Measurements from ENCODE around the gene CLDN18. TPM values are rescaled to one million over a fixed set of nuclear protein-coding genes. Genes with fewer than 3 reads are reported as not detected.

CLDN18 gene
- total and polyA plus RNA-seq, 9 of the 15 experiments (the other 6 are each of a cell fraction or from before 2014, with no cell fraction given), result 0.11 TPM; not detected in 8

DNA sequence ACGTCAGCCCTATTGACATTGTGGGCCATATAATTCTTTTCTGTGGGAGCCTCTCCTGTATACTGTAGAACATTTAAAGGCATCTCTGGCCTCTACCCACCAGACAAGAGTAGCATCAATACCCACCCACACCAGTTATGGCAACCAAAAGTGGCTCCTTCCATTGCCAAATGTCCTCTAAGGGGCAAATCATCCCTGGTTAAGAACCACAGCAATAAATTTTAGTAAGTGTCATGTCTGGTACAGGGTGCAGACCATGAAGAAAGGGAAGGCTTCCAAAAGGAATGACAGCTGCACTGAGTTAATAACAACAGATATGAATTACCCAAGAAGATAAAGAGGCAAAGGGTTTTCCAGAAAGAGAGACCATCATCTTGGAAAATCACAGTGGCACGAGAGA lies 6.9 kb upstream of the CLDN18 start:
- H3K27ac ChIP-seq (ENCODE audit: extremely low read depth, low read depth, low read length), result no peak overlapping the region
- no peaks in the 10 kb centered on the region for H3K36me3 ChIP-seq (ENCODE audit: control insufficient read depth, insufficient read depth, low read length)
- no TSS peak for BruUV-seq (replicated peaks)
- H4K20me1 ChIP-seq (replicated peaks; ENCODE audit: control insufficient read depth, insufficient read depth, low read length), result no peaks in the 10 kb centered on the region
- DNase-seq (ENCODE audit: extremely low read depth in 1 of 4, low spot score in 3 of 4), result no peak
- no peak overlapping the region for H3K9ac ChIP-seq (ENCODE audit: insufficient read depth in 1 of 2, low read depth in 2 of 2, low read length in 2 of 2)
- no peak overlapping the region for H3K4me2 ChIP-seq (ENCODE audit: insufficient read depth, low read length)
- FAIRE-seq, result no peak
- ChIA-PET CTCF (ENCODE audit: low intra/inter-chr PET ratio) (no interaction called here), POLR2A (no interaction called here)
- H3K4me3 ChIP-seq, result no peak overlapping the region
- H3K79me2 ChIP-seq (ENCODE audit: control insufficient read depth, insufficient read depth, low read length), result no peaks in the 10 kb centered on the region
- H3K9me1 ChIP-seq (ENCODE audit: control insufficient read depth, insufficient read depth, low read length), result no peaks in the 10 kb centered on the region
- TF ChIP-seq STAT5B (CRISPR knock-in tag; IDR thresholded peaks at IDR 0.05) (no peak), MECOM (CRISPR knock-in tag; IDR thresholded peaks at IDR 0.05) (no peak), CBX1 (IDR thresholded peaks at IDR 0.05; ENCODE audit: low read depth) (no peak)
- peaks cover 0 to 20% of the 10 kb centered on the region in 2 experiments; a peak in 1 of 5 replicates for H3K27me3 ChIP-seq (ENCODE audit: control insufficient read depth in 2 of 2, insufficient read depth in 2 of 2, low read length in 2 of 2)
- no peak for ATAC-seq
- H3K9me3 ChIP-seq (replicated peaks; ENCODE audit: control insufficient read depth, insufficient read depth, low read depth, low read length), result no peaks in the 10 kb centered on the region
- no peaks in the 10 kb centered on the region for H3K4me1 ChIP-seq (replicated peaks in 1 of 2; ENCODE audit: control insufficient read depth in 2 of 2, insufficient read depth in 2 of 2, low read length in 2 of 2)
- H2AFZ ChIP-seq (ENCODE audit: low read depth, low read length), result no peak overlapping the region
- 0% methylated on average over 2 of the region's 2 CpGs for WGBS (ENCODE audit: insufficient coverage, low coverage, missing lambda C conversion rate)
- intact Hi-C loops (cut with micrococcal nuclease), result no loop called here
- in situ Hi-C loops (cut with MboI), result no loop called here

DNA sequence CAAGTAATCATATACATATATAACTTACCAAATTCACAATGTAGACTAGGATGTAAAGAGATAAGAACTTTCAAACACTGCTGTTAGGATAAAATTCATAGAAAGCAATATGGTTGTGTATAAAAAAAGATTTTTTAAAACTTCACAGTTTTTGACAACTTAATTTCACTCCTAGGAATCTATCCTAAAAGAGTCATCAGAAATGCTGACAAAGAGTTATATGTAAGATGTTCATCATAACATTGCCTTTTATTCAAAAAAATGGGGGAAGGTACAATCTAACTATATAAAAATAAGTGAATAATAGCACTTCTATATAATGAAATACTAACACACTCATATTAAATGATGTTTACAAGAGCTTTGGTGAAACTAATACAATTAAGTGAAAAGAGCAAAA lies 4.3 kb upstream of the CLDN18 start:
- ATAC-seq (no peak), DNase-seq (ENCODE audit: extremely low read depth in 1 of 4, low spot score in 3 of 4) (no peak), FAIRE-seq (no peak)
- H3K9me3 ChIP-seq (replicated peaks; ENCODE audit: control insufficient read depth, insufficient read depth, low read depth, low read length), result no peaks in the 10 kb centered on the region
- H3K4me2 ChIP-seq (ENCODE audit: insufficient read depth, low read length), result no peak overlapping the region
- no peaks in the 10 kb centered on the region for H4K20me1 ChIP-seq (replicated peaks; ENCODE audit: control insufficient read depth, insufficient read depth, low read length)
- H2AFZ ChIP-seq (ENCODE audit: low read depth, low read length), result no peak overlapping the region
- H3K27me3 ChIP-seq (ENCODE audit: control insufficient read depth in 2 of 2, insufficient read depth in 2 of 2, low read length in 2 of 2), result peaks cover 0 to 2% of the 10 kb centered on the region in 2 experiments; a peak in 1 of 5 replicates
- no peak overlapping the region for H3K9ac ChIP-seq (ENCODE audit: insufficient read depth in 1 of 2, low read depth in 2 of 2, low read length in 2 of 2)
- no peak overlapping the region for H3K27ac ChIP-seq (ENCODE audit: extremely low read depth, low read depth, low read length)
- H3K9me1 ChIP-seq (ENCODE audit: control insufficient read depth, insufficient read depth, low read length), result no peaks in the 10 kb centered on the region
- in situ Hi-C loops (cut with MboI) (no loop called here), intact Hi-C loops (cut with micrococcal nuclease) (no loop called here)
- CTCF ChIA-PET (ENCODE audit: low intra/inter-chr PET ratio), result no interaction called here
- H3K36me3 ChIP-seq (ENCODE audit: control insufficient read depth, insufficient read depth, low read length), result no peaks in the 10 kb centered on the region
- H3K4me3 ChIP-seq, result no peak overlapping the region
- peaks cover 0 to 8% of the 10 kb centered on the region in 2 experiments; a peak in 2 of 5 replicates for H3K4me1 ChIP-seq (replicated peaks in 1 of 2; ENCODE audit: control insufficient read depth in 2 of 2, insufficient read depth in 2 of 2, low read length in 2 of 2)
- TF ChIP-seq ZNF316 (IDR thresholded peaks at IDR 0.05) (peak; percentile 40), CEBPZ (IDR thresholded peaks at IDR 0.05; ENCODE audit: borderline replicate concordance, low read depth, low read length) (no peak), TSHZ1 (CRISPR knock-in tag; IDR thresholded peaks at IDR 0.05) (no peak), TGIF2 (CRISPR knock-in tag; IDR thresholded peaks at IDR 0.05) (no peak)
- POLR2A ChIA-PET, result interaction anchor here (1.1 kb wide), 1 partner anchor 9 kb away, joined by 3 read pairs; no protein-coding TSS in a partner anchor
- no TSS peak for BruUV-seq (replicated peaks)
- no peaks in the 10 kb centered on the region for H3K79me2 ChIP-seq (ENCODE audit: control insufficient read depth, insufficient read depth, low read length)
